ENCODE measurements around the gene DUSP8.
"Not testable (repeated sequence)": the region's sequence is repeated elsewhere in the genome, so short reads cannot be mapped to it uniquely, and the experiment has no call there.

Gene DUSP8

DNA sequence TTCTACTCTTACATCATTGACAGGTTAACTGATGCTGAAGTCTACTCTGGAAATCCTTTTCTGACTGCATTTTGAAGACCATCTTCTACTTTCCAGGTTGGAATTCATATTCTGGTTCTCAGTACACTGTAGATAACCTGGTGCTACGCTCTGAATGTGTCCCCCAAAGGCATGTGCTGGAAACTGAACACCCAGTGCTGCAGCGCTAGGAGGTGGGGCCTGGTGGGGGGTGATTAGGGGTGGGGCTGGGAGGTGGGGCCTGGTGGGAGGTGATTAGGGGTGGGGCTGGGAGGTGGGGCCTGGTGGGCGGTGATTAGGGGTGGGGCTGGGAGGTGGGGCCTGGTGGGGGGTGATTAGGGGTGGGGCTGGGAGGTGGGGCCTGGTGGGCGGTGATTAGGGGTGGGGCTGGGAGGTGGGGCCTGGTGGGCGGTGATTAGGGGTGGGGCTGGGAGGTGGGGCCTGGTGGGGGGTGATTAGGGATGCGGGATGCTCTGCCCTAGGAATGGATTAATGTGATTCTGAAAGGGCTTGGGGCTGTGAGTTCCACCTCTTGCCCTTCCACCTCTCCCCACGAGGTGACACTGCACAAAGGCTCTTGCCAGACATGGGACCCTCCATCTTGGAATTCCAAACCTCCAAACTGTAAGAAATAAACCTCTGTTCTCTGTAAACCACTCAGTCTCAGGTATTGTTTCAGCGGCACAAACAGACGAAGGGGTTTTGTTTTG lies 59.4 kb downstream of the DUSP8 start:
- DNase-seq: not testable (repeated sequence)

GRCh38 chr11:1511937-1512496 lies 60.1 kb downstream of the DUSP8 start:
- DNase-seq: no peak

GRCh38 chr11:1510928-1511327 lies 61.1 kb downstream of the DUSP8 start:
- no peak for DNase-seq

DNA sequence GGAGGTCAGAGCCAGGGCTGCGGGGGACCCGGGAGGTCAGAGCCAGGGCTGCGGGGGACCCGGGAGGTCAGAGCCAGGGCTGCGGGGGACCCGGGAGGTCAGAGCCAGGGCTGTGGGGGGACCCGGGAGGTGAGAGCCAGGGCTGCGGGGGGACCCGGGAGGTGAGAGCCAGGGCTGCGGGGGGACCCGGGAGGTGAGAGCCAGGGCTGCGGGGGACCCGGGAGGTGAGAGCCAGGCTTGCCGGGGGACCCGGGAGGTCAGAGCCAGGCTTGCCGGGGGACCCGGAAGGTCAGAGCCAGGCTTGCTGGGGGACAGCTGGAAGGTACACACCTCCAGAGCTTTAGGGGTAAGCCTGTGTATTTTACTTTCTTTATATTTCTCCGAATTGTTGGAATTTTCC lies 61.7 kb downstream of the DUSP8 start:
- not testable (repeated sequence) for DNase-seq

DNA sequence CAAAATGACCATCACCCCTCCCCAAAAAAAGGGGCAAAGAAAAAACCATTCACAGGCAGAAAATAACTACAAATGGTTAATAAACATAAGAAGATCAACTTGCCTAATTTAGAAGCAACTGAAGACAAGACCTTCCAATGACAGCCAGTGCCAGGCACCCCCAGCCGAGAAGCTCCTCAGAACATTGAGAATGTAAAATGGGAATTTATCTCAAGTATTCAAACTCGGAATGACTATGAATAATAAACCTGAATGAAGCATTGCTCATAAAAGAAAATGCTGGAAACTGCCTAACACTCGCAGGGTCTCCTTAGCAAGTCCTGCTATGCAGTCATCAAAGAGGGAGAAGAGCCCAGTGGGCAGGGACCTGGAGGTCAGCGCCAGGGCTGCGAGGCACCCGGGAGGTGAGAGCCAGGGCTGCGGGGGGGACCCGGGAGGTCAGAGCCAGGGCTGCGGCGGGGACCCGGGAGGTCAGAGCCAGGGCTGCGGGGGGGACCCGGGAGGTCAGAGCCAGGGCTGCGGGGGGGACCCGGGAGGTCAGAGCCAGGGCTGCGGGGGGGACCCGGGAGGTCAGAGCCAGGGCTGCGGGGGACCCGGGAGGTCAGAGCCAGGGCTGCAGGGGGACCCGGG lies 62.3 kb downstream of the DUSP8 start:
- DNase-seq: no peak

DNA sequence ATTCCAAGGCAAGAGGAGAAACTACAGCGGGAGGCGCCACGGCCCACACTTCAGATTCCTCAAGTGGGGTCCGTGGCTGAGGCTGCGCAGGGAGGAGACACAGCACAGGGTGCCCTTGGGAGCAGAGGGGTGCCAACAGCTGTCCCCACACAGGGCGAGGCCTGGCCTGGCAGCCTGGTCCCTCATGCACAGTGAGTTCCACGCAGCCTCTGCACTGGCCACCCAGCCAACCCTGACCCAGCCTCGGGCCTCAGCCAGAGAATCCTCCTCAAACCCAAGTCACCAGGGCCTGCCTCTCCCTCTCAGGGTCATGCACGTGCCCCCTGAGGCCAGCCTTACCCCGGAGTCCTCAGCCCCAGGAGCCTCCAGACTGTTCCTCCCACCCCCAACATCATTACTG lies 63.1 kb downstream of the DUSP8 start:
- DNase-seq: no peak

DNA sequence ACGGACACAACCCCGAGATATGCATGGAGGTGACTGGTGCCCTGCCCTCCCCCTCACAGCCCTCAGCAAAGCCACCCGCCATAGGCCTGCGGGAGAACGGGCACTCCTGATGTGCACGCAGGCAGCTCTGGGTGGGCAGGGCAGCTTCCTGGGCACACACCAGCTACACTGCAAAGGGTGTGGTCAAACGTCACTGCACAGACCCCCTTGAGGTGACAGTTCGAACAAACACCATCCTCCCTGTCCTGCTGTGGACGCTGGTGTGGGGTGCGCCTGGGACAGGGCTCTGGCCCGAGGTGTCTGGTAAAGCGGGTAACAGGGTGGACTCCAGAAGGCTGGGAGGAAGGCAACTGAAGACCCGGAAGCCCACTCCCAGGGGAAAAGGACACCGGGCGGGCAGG lies 63.6 kb downstream of the DUSP8 start:
- no peak for DNase-seq

GRCh38 chr11:1507381-1508140 lies 64.5 kb downstream of the DUSP8 start:
- DNase-seq: no peak

DNA sequence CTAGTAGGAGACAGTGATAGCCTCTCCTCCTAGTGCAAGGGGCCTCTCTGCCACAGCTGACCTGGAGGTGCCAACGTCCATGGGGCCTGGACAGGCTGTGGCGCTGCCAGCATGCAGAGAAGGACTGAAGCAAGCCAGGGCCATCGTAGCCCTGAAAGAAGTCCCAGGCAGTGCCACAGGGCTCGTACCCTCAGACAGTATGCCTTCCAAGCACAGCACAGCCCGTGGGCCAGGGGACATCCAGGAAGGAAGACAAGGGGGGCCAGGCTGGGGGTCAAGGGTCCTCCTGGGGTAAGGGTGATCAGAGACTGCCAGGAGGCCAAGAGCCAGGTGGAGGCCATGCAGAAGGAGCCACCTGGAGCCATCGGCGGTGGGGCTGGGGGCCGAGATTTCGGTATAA lies 65.1 kb downstream of the DUSP8 start:
- DNase-seq: no peak

GRCh38 chr11:1505480-1505879 lies 66.6 kb downstream of the DUSP8 start:
- no peak for DNase-seq

DNA sequence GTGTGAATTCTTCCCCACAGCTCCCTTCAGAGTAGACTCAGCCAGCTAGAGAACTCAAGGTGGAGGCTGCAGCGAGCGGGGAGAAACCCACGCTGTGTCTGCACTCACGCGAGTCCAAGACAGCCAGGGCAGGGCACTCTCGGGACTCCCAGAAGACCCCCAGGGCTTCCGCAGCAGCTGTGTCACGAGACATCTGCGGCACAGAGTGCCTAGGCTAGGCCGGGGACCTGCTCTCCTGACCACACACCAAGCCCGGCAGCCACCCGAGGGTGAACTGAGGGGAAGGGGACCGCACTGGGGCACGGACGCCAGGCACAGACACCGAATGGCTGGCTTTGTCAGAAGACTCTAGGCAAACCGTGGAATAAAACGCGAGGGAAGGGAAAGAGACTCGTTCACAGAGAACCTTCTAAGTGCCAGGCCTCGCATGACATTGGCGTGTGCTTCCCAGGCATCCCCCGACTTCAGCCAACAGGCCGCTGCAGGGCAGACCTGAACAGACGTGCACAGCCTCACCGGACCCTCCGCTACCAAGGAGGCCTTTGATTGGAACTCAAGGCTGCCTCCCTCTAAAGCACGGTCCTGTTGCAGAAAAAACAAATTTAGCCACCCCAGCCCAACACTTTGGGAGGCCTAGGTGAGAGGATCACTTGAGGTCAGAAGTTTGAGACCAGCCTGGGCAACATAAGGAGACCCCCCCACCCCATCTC lies 67.3 kb downstream of the DUSP8 start:
- DNase-seq: no peak

DNA sequence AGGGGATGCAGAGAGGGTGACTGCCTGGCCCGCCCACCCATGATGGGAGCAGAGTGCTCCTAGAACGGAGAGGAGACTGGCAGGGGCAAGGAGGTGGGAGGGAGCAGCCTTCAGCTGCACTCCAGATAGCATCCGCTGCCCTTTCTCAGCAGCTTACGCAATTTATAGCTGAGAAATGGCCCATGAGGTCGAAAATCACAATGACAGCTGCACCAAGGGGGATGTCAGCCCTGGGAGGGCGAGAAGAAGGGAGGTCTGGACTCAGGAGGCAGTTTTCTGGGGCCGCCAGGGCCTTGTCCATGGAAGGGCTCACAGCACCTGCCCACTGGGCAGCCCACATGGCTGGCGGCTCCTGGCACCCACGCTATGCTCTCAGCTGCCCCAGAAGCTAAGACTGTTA lies 67.9 kb downstream of the DUSP8 start:
- no peak for DNase-seq

All from activated effector memory CD4-positive, alpha-beta T cell treated with Interleukin-2 at 50 U/mL for 16 hours (primary cell).